Activated naive CD4-positive, alpha-beta T cell treated with anti-CD3 and anti-CD28 coated beads, Interleukin-2, amount 50 U/mL, for 24 hours (primary cell): ENCODE measurements around the gene COA1.
"Not testable (repeated sequence)": the region's sequence is repeated elsewhere in the genome, so short reads cannot be mapped to it uniquely, and the experiment has no call there.

Experiments used
- H3K27ac Mint-ChIP-seq: one replicate; pipeline ENCODE4 v1.8.0; 2021; ENCODE audit warnings: mild to moderate bottlenecking, mixed read lengths
- H3K27me3 Mint-ChIP-seq: one replicate; pipeline ENCODE4 v1.8.0; 2021; ENCODE audit warnings: mixed read lengths
- H3K36me3 Mint-ChIP-seq: one replicate; pipeline ENCODE4 v1.8.0; 2021; ENCODE audit warnings: mixed read lengths
- H3K4me1 Mint-ChIP-seq: one replicate; pipeline ENCODE4 v1.8.0; 2021; ENCODE audit warnings: mixed read lengths
- H3K4me3 Mint-ChIP-seq: one replicate; pipeline ENCODE4 v1.8.0; 2021; ENCODE audit warnings: mild to moderate bottlenecking, mixed read lengths
- H3K9me3 Mint-ChIP-seq: one replicate; pipeline ENCODE4 v1.8.0; 2021; ENCODE audit warnings: mixed read lengths

The COA1 gene

DNA sequence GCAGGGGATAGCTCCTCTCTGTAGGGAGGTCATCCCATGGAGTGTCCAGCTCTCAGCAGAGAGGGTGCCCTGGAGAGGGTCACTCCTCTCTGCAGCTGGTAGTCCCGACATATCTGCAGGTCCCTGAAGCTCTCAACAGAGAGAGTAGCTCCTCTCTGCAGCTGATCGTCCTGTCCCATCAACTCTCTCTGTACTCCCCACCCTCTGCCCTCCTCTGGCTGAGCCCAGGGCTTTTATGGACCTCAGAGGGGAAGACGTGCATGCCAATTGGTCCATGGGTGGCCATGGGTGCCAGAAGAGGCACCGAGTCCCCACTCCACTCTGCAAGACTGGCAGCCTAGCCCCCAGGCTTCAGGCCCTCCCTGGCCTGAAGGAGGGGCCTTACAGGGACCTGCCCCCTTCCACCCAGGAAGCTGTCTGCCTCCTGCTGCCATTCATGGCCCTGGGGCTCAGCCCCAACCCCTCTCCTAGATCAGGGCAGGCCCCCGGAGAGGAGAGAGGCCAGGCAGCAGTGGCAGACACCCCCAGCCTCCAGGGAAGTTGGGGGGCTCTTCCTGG lies 20.1 kb upstream of the COA1 start:
- Mint-ChIP-seq H3K27me3 (peaks cover 1% of the 10 kb centered on the region), H3K4me3 (no peak overlapping the region), H3K36me3 (no peaks in the 10 kb centered on the region), H3K27ac (no peak overlapping the region), H3K9me3 (no peaks in the 10 kb centered on the region), H3K4me1 (no peaks in the 10 kb centered on the region)

DNA sequence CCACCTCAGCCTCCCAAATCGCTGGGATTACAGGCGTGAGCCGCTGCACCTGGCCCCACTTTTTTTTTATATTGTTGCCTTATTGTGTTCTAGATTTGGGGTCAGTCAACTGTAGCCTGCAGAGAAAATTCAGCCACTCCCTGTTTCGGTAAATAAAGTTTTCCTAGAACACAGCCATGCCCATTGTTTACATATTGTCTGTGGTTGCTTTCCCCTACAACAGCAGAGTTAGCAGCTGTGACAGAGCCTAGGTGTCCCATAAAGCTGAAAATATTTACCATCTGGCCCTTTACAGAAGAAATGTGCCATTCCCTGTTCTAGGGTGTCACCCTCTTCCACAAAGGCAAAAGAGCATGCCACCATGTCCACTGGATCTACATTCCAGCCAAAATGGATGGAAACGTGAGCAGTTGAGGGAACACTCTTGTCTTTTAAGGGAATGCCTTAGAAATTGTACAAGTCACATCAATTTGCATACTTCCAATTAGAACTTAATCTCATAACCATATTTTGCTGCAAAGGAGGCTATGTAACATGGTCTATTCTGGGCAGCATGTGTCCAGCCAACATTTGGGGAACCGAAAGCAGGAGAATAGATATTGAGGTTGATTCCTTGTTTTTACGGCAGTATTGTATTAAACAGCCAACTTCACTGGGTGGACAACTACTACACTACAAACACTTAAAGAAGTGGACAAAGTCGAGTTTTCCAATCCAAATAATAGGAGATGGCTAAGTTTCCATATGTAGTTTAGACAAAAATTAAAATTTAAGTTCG lies 18.2 kb upstream of the COA1 start:
- no peaks in the 10 kb centered on the region for H3K4me1 Mint-ChIP-seq
- no peak overlapping the region for H3K4me3 Mint-ChIP-seq
- peaks cover 1% of the 10 kb centered on the region for H3K27me3 Mint-ChIP-seq
- no peaks in the 10 kb centered on the region for H3K9me3 Mint-ChIP-seq
- no peaks in the 10 kb centered on the region for H3K36me3 Mint-ChIP-seq
- no peak overlapping the region for H3K27ac Mint-ChIP-seq

DNA sequence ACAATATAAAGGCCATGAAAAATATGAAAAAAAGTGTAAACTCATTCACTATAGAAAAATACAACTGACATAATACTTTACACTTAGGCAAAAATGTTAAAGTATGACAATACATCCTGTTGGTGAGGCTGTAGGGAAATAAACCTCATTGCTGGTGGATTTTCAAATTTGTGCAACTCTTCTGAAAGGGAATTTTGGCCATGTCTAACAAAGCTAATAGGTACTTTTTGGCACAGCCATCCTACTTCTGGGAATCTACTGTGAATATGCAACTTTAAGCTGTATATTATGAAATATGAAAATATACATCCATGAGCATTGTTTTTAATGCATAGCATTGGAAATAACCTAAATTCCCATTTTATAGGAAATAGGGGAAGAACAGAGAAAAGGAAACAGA lies 13.4 kb upstream of the COA1 start:
- no peaks in the 10 kb centered on the region for H3K4me1 Mint-ChIP-seq
- peaks cover 1% of the 10 kb centered on the region for H3K27me3 Mint-ChIP-seq
- no peaks in the 10 kb centered on the region for H3K9me3 Mint-ChIP-seq
- no peaks in the 10 kb centered on the region for H3K36me3 Mint-ChIP-seq
- no peak overlapping the region for H3K4me3 Mint-ChIP-seq
- no peak overlapping the region for H3K27ac Mint-ChIP-seq

DNA sequence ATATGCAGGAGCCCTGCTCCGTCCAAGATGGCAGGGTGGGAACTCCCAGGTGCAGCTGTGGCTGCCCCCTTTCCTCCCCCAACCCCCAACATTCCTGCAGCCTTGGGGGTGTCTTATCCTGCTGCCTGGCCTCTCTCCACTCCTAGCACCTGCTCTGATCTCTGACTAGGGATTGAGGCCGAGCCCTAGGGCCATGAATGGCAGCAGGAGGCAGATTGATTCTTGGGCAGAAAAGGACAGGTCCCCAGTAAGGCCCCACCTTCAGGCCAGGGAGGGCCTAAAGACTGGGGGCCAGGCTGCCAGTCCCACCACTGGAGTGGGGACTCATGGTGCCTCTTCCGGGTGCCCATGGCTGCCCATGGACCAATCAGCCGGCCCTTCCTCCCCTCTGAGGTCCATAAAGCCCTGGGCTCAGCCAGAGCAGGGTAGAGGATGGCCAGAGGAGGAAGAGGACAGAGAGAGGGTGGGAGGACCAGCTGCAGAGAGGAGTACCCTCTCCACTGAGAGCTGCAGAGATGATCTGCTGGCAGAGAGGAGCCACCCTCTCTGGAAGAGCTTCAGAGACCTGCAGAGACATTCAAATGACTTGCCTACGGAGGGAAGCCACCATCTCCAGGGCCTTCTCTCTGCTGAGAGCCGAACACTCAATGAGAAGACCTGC lies 8.3 kb upstream of the COA1 start:
- no peak overlapping the region for H3K4me3 Mint-ChIP-seq
- peaks cover 2% of the 10 kb centered on the region for H3K27me3 Mint-ChIP-seq
- H3K9me3 Mint-ChIP-seq = no peaks in the 10 kb centered on the region
- peaks cover 4% of the 10 kb centered on the region for H3K4me1 Mint-ChIP-seq
- H3K36me3 Mint-ChIP-seq = peaks cover 2% of the 10 kb centered on the region
- peak overlapping the region; percentile 68 for H3K27ac Mint-ChIP-seq

- Mint-ChIP-seq H3K4me1 (peaks cover 4% of the 10 kb centered on the region), H3K27ac (no peak overlapping the region), H3K4me3 (no peak overlapping the region), H3K27me3 (peaks cover 2% of the 10 kb centered on the region), H3K9me3 (no peaks in the 10 kb centered on the region), H3K36me3 (peaks cover 2% of the 10 kb centered on the region)
Observed at GRCh38 chr7:43735802-43736603, 6.7 kb upstream of the COA1 start.

GRCh38 chr7:43735403-43735801 lies 6.1 kb upstream of the COA1 start:
- peaks cover 2% of the 10 kb centered on the region for H3K36me3 Mint-ChIP-seq
- H3K27ac Mint-ChIP-seq = peak overlapping the region; percentile 77
- H3K27me3 Mint-ChIP-seq = peaks cover 2% of the 10 kb centered on the region
- H3K4me1 Mint-ChIP-seq = peaks cover 5% of the 10 kb centered on the region
- no peaks in the 10 kb centered on the region for H3K9me3 Mint-ChIP-seq
- no peak overlapping the region for H3K4me3 Mint-ChIP-seq

GRCh38 chr7:43734575-43735332 lies 5.4 kb upstream of the COA1 start:
- not testable (repeated sequence) for H3K4me3 Mint-ChIP-seq, H3K36me3 Mint-ChIP-seq, H3K27me3 Mint-ChIP-seq, H3K27ac Mint-ChIP-seq, H3K4me1 Mint-ChIP-seq, H3K9me3 Mint-ChIP-seq

GRCh38 chr7:43731494-43731893 lies 2.2 kb upstream of the COA1 start:
- peaks cover 26% of the 10 kb centered on the region for H3K4me1 Mint-ChIP-seq
- not testable (repeated sequence) for H3K27ac Mint-ChIP-seq, H3K27me3 Mint-ChIP-seq, H3K4me3 Mint-ChIP-seq, H3K9me3 Mint-ChIP-seq, H3K36me3 Mint-ChIP-seq

DNA sequence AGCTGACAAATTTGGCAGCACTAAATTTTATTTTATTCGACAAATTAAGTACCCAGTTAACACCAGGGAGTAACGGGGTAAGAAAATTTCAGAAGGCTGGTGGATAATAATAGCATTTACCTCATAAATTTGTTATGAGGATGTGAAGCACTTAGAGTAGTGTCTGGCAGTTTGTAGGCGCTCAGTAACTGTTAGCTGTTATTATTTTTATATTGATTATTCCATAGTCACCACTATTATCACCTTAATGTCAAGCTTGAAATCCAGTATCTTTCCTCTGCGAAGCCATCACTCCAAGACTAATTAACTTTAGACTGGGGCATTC lies 563 bp upstream of the COA1 start:
- no peaks in the 10 kb centered on the region for H3K27me3 Mint-ChIP-seq
- H3K4me1 Mint-ChIP-seq = peaks cover 35% of the 10 kb centered on the region
- peak overlapping the region; percentile 93 for H3K4me3 Mint-ChIP-seq
- no peaks in the 10 kb centered on the region for H3K36me3 Mint-ChIP-seq
- peak overlapping the region; percentile 87 for H3K27ac Mint-ChIP-seq
- H3K9me3 Mint-ChIP-seq = no peaks in the 10 kb centered on the region

DNA sequence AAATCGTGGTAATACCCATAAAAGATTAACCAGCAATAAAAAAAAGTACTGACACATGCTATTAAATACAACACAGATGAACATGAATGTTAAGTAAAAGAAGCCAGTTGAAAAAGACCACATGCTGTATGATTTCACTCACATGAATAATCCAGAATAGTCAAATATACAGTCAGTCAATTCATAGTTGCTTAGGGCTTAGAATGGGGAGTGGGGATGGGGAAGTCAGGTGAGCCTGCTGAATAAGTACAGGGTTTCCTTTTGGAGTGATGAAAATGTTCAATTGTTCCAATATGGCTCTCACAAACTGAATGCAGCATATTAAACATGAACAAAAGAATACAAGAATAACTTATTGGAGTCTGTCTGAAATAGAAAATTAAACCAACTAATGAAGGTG lies 1.8 kb downstream of the COA1 start:
- Mint-ChIP-seq H3K27ac (peak overlapping the region; percentile 47), H3K9me3 (no peaks in the 10 kb centered on the region), H3K4me3 (peak overlapping the region; percentile 93), H3K27me3 (no peaks in the 10 kb centered on the region), H3K36me3 (peaks cover 1% of the 10 kb centered on the region), H3K4me1 (peaks cover 53% of the 10 kb centered on the region)

- H3K4me3 Mint-ChIP-seq = peak overlapping the region; percentile 93
- no peaks in the 10 kb centered on the region for H3K27me3 Mint-ChIP-seq
Observed at GRCh38 chr7:43727003-43727402, 2.3 kb downstream of the COA1 start.

DNA sequence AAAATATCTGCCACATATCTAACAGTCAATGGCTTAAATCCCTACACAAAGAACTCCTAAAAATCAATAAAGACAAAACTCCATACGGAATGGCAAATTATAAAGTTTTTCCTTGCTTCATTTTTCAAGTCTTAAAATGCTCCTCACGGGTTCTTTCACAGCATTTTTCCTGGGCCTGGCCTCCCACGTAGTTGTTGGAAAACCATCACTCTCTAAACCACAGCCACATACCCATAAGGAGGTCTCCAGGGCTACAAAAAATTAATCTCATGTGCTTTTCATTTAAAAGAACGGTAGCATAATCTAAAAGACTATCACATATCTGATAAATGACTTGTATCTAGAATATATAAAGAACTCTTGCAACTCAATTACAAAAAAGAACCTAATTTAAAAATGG lies 2.9 kb downstream of the COA1 start:
- peak overlapping the region; percentile 93 for H3K4me3 Mint-ChIP-seq
- H3K9me3 Mint-ChIP-seq = no peaks in the 10 kb centered on the region
- H3K27me3 Mint-ChIP-seq = no peaks in the 10 kb centered on the region
- peaks cover 53% of the 10 kb centered on the region for H3K4me1 Mint-ChIP-seq
- H3K36me3 Mint-ChIP-seq = peaks cover 1% of the 10 kb centered on the region
- H3K27ac Mint-ChIP-seq = no peak overlapping the region

More at GRCh38 chr7:43727003-43727402, 2.3 kb downstream of the COA1 start:
- Mint-ChIP-seq H3K4me1 (peaks cover 53% of the 10 kb centered on the region), H3K27ac (peak overlapping the region; percentile 47), H3K9me3 (no peaks in the 10 kb centered on the region), H3K36me3 (peaks cover 1% of the 10 kb centered on the region)

DNA sequence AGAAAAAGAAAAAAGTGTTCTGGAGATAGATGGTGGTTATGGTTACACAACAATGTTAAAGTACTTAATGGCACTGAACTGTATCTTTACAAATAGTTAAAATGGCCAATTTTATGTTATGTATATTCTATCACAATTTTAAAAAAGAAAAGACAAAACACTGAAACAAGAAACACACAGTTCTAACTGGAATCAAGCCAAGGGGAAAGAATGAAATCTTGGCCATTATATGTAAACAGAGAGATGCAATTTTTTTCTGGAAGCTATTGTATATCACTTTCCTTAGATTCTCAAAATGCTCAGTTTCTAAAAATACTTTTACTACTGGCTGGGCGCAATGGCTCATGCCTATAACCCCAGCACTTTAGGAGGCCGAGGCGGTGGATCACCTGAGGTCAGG lies 4.1 kb downstream of the COA1 start:
- Mint-ChIP-seq H3K27me3 (no peaks in the 10 kb centered on the region), H3K9me3 (no peaks in the 10 kb centered on the region), H3K4me1 (peaks cover 63% of the 10 kb centered on the region), H3K27ac (no peak overlapping the region), H3K36me3 (peaks cover 1% of the 10 kb centered on the region), H3K4me3 (no peak overlapping the region)

DNA sequence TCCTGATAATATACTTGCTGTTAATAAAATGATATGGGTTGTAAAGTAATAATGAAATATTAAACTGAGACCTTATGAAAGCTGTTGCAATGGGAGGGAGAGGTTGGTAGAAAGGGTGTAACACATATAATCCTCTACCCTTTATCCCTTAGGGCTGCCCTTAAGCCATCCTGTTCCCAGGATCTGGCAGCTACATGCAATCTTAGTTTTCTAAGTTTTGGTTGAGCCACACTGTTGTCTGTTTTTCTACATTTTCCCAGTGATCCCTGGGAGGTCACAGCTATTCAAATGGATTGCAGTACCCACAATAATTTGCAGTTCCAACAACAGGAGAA lies 6.3 kb downstream of the COA1 start:
- H3K9me3 Mint-ChIP-seq = no peaks in the 10 kb centered on the region
- H3K4me3 Mint-ChIP-seq = no peak overlapping the region
- H3K27ac Mint-ChIP-seq = no peak overlapping the region
- H3K4me1 Mint-ChIP-seq = peaks cover 74% of the 10 kb centered on the region
- H3K36me3 Mint-ChIP-seq = peaks cover 3% of the 10 kb centered on the region
- H3K27me3 Mint-ChIP-seq = no peaks in the 10 kb centered on the region

DNA sequence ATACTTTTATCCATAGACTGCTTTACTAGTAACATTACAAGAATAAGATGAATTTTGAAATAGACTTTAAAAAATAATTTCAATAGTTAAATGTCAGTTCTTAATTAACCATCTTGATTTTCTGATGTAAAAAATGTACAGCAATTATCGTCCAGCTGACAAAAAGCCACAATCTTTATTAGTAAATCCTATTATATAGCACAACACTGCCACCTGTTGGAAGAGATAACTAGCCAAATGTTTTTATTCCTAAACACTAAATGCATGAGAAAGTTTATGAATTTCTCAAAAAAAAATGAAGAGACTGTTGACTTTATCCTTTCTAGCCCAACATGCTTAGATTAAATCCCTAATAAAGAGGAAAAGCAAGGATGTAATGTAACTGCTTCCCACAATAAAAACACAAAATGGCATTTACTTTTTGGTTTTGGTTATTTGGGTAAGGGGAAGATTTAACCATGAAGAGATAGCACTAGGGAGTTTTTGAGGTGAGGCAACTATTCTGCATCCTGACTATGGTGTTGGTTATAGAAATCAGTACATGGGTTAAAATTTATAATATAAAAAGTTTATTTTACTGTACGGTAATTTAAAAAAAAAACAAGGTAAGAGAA lies 8.0 kb downstream of the COA1 start:
- peaks cover 3% of the 10 kb centered on the region for H3K36me3 Mint-ChIP-seq
- H3K9me3 Mint-ChIP-seq = no peaks in the 10 kb centered on the region
- H3K4me3 Mint-ChIP-seq = no peak overlapping the region
- peaks cover 70% of the 10 kb centered on the region for H3K4me1 Mint-ChIP-seq
- H3K27me3 Mint-ChIP-seq = no peaks in the 10 kb centered on the region
- H3K27ac Mint-ChIP-seq = no peak overlapping the region
